Upper lobe of left lung (tissue), 4 donors: ENCODE data around the gene ABL1.

ENCODE experiments used
- CTCF ChIP-seq, 6 experiments: fragments of 450-650 bp in 4 of 6; fragments of 200-600 bp in 2 of 6; sonication (generic) in 2 of 6; IDR thresholded peaks; one replicate each; pipeline ENCODE4 v1.5.1; 2016 to 2019; ENCODE audit warnings: antibody characterized with exemption in 6 of 6
- EP300 ChIP-seq, 4 donors: sonication (generic); formaldehyde crosslinking; IDR thresholded peaks; one replicate each; pipeline ENCODE4 v1.5.1; 2017; ENCODE audit warnings: antibody characterized with exemption in 4 of 4, control low read depth in 2 of 4

DNA sequence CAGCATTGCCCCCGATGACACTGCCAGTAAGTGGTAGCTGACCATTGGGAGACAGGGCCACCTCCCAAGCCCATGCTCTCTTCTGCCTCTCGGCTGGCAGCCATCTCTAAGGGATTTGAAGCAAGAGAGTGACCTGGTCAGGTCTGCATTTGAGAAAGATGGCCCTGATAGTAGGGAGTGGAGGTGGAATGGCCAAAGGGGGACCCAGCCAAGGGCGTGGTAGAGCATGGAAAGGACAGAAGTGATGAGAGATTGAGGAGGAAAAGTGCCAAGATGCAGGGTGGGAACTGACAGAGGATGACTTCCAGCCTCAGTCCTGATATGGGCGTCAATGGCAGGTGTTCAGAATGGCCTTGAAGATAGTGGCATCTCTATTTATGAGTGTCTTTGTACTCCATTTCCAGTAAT is 9.0 kb downstream of the ABL1 start:
- TF ChIP-seq EP300 (IDR thresholded peaks at IDR 0.05): no peak
- no peak for TF ChIP-seq CTCF (IDR thresholded peaks at IDR 0.05)
